ENCODE measurements around the gene KDF1.

- TF ChIP-seq CTCF (IDR thresholded peaks at IDR 0.05) (no peak), POLR2A (IDR thresholded peaks at IDR 0.05) (no peak)
Observed at GRCh38 chr1:26965213-26965612, 4.9 kb upstream of the KDF1 start.

Measured in vagina (tissue), 2 donors.